Common myeloid progenitor, CD34-positive (primary cell): ENCODE measurements around the gene PET100.

Experiments used
- CTCF ChIA-PET: fragments of 350-600 bp; sonication (Branson Sonifier 250); formaldehyde crosslinking; loops from one replicate; lab custom pipeline; 2021; ENCODE audit warnings: antibody characterized with exemption; lab: Charles Lee
- POLR2A ChIA-PET: fragments of 350-600 bp; sonication (Branson Sonifier 250); formaldehyde crosslinking; loops from one replicate; lab custom pipeline; 2021; ENCODE audit warnings: antibody characterized with exemption; lab: Charles Lee
- DNase-seq, 3 donors: peaks; one replicate each; pipeline versions ENCODE4 v3.0.0 to v3.0.0-alpha.2; 2013
- H3K27ac ChIP-seq, 2 experiments: 1 replicate in 1 of 2; 2 replicates in 1 of 2; pipeline ENCODE4 v1.7.0; 2013; ENCODE audit warnings: inconsistent platforms in 2 of 2, low read length in 2 of 2, mild to moderate bottlenecking in 2 of 2, low read depth in 1 of 2, moderate library complexity in 1 of 2; ENCODE audit not compliant: severe bottlenecking in 2 of 2, insufficient read depth in 1 of 2, poor library complexity in 1 of 2
- H3K27me3 ChIP-seq, 5 experiments: replicated peaks in 2 of 5; 1 replicate in 3 of 5; 2 replicates in 2 of 5; pipeline versions ENCODE4 v1.6.1 to v1.7.0; 2013; ENCODE audit warnings: low read length in 4 of 5, mild to moderate bottlenecking in 2 of 5, moderate library complexity in 2 of 5, inconsistent platforms in 1 of 5; ENCODE audit not compliant: insufficient read depth in 5 of 5, control insufficient read depth in 4 of 5
- H3K36me3 ChIP-seq, 4 experiments: 1 replicate in 2 of 4; 2 replicates in 2 of 4; pipeline versions ENCODE4 v1.6.1 to v1.7.0; 2013; ENCODE audit warnings: low read length in 3 of 4, control low read depth in 1 of 4, mild to moderate bottlenecking in 1 of 4; ENCODE audit not compliant: control insufficient read depth in 4 of 4, insufficient read depth in 4 of 4
- H3K4me1 ChIP-seq, 4 experiments: 1 replicate in 3 of 4; 2 replicates in 1 of 4; pipeline versions ENCODE4 v1.6.1 to v1.7.1; 2013; ENCODE audit warnings: low read length in 3 of 4, mild to moderate bottlenecking in 3 of 4, control low read depth in 1 of 4, inconsistent platforms in 1 of 4, moderate library complexity in 1 of 4; ENCODE audit not compliant: control insufficient read depth in 4 of 4, insufficient read depth in 4 of 4; ENCODE audit errors: control extremely low read depth in 1 of 4
- H3K4me3 ChIP-seq, 7 experiments: 1 replicate in 4 of 7; 2 replicates in 3 of 7; pipeline versions ENCODE4 v1.5.1 to v1.7.0; 2013; ENCODE audit warnings: mild to moderate bottlenecking in 7 of 7, low read length in 6 of 7, moderate library complexity in 6 of 7, inconsistent platforms in 2 of 7, low read depth in 2 of 7, control low read depth in 1 of 7; ENCODE audit not compliant: insufficient read depth in 4 of 7, control insufficient read depth in 1 of 7; ENCODE audit errors: extremely low read depth in 1 of 7
- H3K9me3 ChIP-seq, 5 experiments: 1 replicate in 4 of 5; 2 replicates in 1 of 5; pipeline versions ENCODE4 v1.6.1 to v1.7.1; 2013; ENCODE audit warnings: low read length in 4 of 5, mild to moderate bottlenecking in 2 of 5, inconsistent platforms in 1 of 5, low read depth in 1 of 5, moderate library complexity in 1 of 5; ENCODE audit not compliant: control insufficient read depth in 4 of 5, insufficient read depth in 2 of 5; ENCODE audit errors: control extremely low read depth in 1 of 5
- WGBS: methylation state at CpG from one replicate; pipeline ENCODE4 v1.1.5; 2013; ENCODE audit not compliant: insufficient coverage; 5-methylcytosine and 5-hydroxymethylcytosine counted together

PET100 gene

GRCh38 chr19:7679771-7680605, 50.4 kb downstream of the PET100 start:
- no peak for DNase-seq
- Histone ChIP-seq H3K27me3 (no peaks in the 10 kb centered on the region), H3K4me1 (peaks cover 0 to 56% (median 51%) of the 10 kb centered on the region in 4 experiments), H3K36me3 (peaks cover 0 to 19% (median 9%) of the 10 kb centered on the region in 4 experiments), H3K27ac (no peak overlapping the region), H3K9me3 (no peaks in the 10 kb centered on the region), H3K4me3 (peak overlapping the region in 6 of 7 experiments; percentile 44 to 98 (median 90))
- CTCF ChIA-PET, result interaction anchor here (0.8 to 3.3 kb wide), 21 partner anchors 9 to 262 kb away, joined by 3 to 49 read pairs (median 4); partner anchors contain the start of genes FCER2 and PCP2
- POLR2A ChIA-PET, result interaction anchor here (1.1 to 1.7 kb wide), 3 partner anchors 10 to 115 kb away, joined by 3 to 4 read pairs (median 3); no protein-coding TSS in a partner anchor
- WGBS, result 65% methylated on average over 17 of the region's 22 CpGs

GRCh38 chr19:7680606-7681339, 51.2 kb downstream of the PET100 start, which contains the start of gene TRAPPC5:
Gene TRAPPC5, plus strand, starts transcription at chr19:7680833. Its CDS starts 1,421 bp downstream, at chr19:7682254.
- no peaks in the 10 kb centered on the region for H3K27me3 ChIP-seq
- DNase-seq, result peak; percentile 84 to 91 (median 91)
- H3K27ac ChIP-seq, result peak within 1 kb of the TSS; percentile 54 to 87
- peak within 1 kb of the TSS; percentile 56 to 98 (median 87) for H3K4me3 ChIP-seq
- H3K4me1 ChIP-seq, result peaks cover 0 to 56% (median 51%) of the 10 kb centered on the region in 4 experiments
- no peaks in the 10 kb centered on the region for H3K9me3 ChIP-seq
- H3K36me3 ChIP-seq, result peaks cover 0 to 24% (median 11%) of the 10 kb centered on the region in 4 experiments
- POLR2A ChIA-PET, result interaction anchor here (0.6 to 1.7 kb wide), 6 partner anchors 11 to 374 kb away, joined by 3 to 4 read pairs (median 3); partner anchors contain the start of gene PCP2
- CTCF ChIA-PET, result interaction anchor here (0.6 to 3.3 kb wide), 32 partner anchors 10 to 261 kb away, joined by 3 to 49 read pairs (median 4); partner anchors contain the start of genes FCER2, PCP2, PET100 and STXBP2
- 0% methylated on average over 65 of the region's 79 CpGs for WGBS
